Stimulated activated CD8-positive, alpha-beta memory T cell treated with anti-CD3 and anti-CD28 coated beads, Interleukin-4, amount 100 ng/mL, for 48 hours (primary cell): ENCODE results near the gene PCBP4.
"Not testable (repeated sequence)": the region's sequence is repeated elsewhere in the genome, so short reads cannot be mapped to it uniquely, and the experiment has no call there.

ENCODE experiments used
- DNase-seq: peaks from one replicate; pipeline ENCODE4 v3.0.0-alpha.2; 2020

Gene PCBP4

GRCh38 chr3:51993657-51994056 lies 26.4 kb upstream of the PCBP4 start:
- DNase-seq, result not testable (repeated sequence)

GRCh38 chr3:51992017-51992682 lies 24.9 kb upstream of the PCBP4 start:
- DNase-seq, result peak; percentile 44

DNA sequence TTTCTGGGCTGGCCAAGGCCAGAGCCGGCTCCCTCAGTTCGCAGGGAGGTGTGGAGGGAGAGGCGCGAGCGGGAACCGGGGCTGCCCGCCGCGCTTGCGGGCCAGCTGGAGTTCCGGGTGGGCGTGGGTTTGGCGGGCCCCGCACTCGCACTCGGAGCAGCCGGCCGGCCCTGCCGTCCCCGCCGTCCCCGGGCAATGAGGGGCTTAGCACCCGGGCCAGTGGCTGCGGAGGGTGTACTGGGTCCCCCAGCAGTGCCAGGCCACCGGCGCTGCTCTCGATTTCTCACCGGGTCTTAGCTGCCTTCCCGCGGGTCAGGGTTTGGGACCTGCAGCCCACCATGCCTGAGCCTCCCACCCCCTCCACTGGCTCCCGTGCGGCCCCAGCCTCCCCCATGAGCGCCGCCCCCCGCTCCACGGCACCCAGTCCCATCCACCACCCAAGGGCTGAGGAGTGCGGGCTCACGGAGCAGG lies 23.3 kb upstream of the PCBP4 start:
- not testable (repeated sequence) for DNase-seq

DNA sequence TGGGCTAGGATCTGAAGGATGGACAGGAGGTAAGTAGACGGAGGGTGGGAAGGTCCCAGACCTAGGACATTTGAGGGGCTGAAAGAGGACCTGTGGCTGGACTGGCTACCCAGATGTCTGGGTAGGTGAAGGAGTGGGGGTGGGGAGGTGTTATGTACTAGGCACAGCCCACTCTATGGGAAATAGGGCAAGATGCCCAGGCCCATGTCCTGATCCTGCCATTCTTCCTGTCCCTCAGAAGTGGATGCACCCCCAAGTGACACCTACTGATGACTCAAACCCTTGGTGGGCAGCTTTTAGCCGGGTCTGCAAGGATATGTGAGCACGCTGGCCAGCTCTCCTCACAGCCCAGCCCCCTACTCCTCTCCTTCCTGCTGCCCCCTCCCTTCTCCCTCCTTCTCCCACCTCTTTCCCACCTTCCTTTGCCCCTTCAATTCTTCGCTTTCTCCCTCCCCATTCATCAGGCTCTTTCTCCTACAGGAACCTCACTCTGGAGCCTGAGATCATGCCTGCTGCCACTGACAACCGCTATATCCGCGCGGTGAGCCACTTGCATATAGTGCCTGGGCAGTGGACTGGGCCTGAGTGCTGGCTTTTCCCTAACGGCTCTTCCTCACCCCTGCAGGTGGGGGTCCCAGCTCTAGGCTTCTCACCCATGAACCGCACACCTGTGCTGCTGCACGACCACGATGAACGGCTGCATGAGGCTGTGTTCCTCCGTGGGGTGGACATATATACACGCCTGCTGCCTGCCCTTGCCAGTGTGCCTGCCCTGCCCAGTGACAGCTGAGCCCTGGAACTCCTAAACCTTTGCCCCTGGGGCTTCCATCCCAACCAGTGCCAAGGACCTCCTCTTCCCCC lies 21.3 kb upstream of the PCBP4 start:
- DNase-seq, result no peak

DNA sequence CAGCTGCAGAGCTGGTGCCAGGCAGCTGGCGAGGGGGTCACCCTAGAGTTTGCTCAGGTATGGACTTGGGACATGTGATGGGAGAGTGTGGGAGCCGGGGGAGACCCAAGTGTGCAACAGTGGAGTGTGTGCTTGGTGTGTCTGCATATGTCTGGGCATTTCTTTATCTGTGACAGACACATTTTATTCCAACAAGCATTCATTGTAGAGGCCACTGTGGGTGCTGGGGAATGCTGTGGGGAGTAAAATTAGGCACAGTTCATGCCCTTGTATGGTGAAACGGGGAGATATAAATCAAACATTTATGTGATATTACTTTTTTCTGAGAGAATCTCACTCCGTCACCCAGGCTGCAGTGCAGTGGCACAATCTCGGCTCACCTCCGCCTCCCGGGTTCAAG lies 20.3 kb upstream of the PCBP4 start:
- DNase-seq, result no peak

GRCh38 chr3:51986010-51986947 lies 19.0 kb upstream of the PCBP4 start:
- DNase-seq, result no peak

GRCh38 chr3:51985063-51985462 lies 17.8 kb upstream of the PCBP4 start:
- DNase-seq, result no peak

- DNase-seq, result no peak
These were observed 17.0 kb upstream of the PCBP4 start for GRCh38 chr3:51984269-51984647.

DNA sequence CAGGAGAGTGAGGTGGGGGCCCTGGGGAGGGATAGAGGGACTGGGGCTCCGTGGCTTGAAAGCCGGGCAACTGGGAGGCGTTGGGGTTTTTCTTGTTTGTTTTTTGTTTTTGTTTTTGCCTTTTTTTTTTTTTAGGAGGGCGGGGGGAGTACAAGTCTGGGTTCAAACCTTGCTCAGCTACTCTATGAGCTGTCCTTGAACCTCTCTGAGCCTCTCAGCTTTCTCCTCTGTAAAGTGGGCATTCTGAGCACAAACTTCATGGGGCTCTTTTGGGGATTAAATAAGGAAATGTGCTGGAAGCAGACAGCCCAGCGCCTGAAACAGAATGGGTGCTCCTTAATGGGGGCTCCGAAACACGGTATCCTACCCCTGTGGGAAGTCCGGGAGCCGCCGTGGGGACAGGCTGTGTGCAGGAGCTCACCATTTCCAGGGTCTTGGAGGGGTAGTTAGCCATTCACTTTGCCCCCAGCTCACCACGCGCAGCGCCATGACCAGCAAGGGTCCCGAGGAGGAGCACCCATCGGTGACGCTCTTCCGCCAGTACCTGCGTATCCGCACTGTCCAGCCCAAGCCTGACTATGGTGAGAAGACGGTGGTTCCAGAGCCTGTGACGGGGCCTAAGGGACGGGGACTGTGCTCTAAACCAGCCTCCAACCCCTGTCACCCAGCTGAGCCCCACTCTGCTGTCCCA lies 16.5 kb upstream of the PCBP4 start:
- no peak for DNase-seq

DNA sequence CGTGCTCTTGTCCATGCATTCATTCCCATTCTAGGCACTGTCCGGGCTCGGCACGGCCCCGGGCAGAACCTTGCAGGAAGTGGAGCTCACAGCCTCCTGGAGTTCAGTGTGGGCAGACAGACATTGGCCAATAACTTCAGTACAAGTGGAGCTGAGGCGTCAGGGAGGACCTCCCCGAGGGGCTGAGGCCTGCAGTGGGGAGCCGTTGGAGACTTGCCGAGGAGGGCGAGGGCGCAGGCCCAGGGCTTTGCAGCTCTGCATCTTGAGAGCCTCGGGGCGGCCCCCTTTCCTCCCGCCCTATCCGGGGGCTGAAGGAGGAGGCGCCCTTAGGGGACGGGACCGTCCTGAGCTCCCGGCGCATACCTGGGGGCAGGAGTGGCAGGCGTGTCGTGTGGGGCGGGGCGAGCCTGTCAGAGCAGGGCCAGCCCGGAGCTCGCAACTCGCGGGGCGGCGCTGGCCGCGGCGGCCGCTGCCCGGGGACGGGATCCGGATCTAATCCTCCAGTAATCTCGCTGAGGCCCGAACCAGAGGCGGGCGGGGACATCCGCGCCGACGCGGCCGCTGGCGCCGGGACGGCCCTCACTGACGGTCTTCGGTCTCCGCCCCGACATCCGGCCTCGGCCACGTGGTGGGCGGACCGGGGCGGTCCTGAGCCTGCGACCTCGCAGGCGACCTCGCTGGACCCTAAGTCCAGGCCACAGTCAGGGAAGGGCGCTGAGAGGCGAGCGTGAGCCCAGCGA lies 15.8 kb upstream of the PCBP4 start, which contains the start of gene ACY1:
Gene ACY1, plus strand, starts transcription at position 698 of the 740 bp plus-strand sequence. CDS start 530 bp downstream, outside the sequence.
- DNase-seq, result peak; percentile 86

DNA sequence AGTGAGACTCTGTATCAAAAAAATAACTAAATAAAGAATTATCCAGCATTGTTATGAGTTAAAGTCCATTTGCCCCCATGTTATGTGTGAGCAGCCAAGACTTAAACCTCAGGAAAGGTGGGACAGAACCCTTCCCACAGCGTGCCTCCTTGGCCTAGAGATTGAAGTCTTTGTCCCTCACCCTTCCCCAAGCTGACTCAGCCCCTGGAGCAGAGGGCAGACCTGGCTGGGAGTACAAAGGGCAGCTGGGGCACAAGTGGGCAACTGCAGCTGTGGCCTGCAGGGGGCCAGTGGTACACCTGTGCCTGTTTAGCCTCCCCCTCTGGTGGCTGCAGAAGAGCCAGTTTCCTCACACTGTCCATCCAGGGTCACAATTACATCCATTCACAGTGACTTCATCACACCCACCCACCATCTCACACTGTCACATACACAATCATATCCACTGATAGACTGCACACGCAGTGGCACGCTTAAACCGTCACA lies 15.1 kb upstream of the PCBP4 start:
- peak; percentile 62 for DNase-seq

DNA sequence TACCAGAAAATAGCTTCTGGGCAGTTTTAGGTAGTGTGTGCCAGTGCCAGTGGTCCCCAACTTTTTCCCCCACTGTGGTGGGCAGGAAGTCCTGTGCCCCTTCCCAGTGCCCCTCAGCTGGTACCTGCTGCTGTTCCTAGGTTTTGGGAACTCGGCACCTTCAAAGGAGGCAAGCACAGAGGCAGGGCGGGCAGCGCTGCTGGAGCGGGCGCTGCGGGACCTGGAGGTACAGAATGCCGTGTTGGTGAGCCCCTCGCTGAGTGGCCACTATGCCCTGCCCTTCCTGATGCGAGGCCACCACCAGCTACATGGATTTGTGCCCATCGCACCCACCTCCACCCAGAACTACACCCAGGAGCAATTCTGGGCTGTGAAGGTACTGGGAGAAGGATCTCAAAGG lies 13.0 kb upstream of the PCBP4 start:
- no peak for DNase-seq

DNA sequence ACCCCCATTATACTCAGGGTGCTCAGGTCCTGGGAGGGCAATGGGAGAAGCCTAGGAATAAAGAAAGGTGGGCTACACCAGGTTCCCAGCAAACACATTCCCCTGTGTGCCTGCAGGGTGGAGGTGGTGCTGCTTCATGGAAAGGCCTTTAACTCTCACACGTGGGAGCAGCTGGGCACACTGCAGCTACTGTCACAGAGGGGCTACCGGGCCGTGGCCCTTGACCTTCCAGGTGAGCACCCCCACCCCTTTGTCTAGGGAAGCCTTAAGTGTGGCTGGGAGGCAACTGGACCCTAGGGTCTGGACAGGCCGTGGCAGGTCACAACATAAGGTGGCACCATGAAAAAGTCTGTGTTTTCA lies 10.9 kb upstream of the PCBP4 start:
- no peak for DNase-seq

DNA sequence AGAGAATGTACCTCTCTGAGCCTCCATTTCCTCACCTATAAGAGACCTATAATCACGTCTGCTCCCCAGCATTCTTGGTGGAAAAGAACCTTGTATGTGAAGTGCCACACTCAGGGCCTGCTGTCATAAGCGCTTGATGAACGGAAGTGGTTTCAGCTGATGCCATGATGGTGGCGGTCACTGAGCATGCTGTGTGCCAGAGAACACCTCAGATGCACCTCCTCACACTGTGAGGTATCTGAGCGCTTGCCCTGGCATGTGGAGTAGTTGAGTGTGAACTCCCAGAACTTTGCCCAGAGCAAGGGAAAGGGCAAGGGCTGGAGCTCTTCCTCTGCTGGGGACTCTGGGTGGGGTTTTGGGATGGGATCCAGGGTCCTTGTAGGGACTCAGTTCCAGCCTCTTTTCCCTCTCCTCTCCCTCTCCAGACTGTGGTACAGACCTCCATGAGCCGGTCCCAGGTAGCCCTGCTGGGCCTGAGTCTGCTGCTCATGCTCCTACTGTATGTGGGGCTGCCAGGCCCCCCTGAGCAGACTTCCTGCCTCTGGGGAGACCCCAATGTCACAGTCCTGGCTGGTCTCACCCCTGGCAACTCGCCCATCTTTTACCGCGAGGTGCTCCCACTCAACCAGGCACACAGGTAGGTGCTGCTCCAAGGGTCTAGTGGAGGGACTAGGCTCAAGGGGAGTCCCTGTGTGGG lies 10.3 kb upstream of the PCBP4 start:
- DNase-seq, result no peak

DNA sequence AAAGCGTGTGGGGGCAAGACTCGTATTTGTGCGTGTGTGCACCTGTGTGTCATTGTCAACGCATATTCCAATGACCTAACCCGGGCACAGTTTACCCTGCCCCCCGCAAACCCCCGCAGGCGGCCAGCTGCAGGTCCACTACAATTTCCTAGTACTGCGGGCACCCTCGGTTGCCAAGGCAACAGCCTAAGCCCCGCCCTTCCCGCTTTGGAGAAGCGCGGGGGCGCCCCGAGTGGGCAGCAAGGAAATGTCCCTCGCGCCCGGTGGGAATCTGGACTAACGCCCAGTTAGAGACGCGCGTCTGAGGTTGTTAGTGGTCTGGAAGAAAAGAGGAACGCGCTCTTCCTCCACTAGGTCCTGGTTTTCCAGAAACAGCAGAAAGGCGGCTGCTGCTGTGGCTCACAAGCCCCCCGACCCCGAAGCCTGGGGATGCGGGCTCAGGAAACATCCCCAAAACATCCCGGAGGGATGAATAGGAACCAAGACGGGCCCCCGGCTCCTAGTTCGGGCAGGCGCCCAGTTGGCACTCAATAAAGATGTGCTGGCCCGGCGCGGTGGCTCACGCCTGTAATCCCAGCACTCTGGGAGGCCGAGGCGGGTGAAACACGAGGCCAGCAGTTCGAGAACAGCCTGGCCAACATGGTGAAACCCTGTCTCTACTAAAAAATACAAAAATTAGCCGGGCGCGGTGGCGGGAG lies 8.7 kb upstream of the PCBP4 start:
- DNase-seq, result peak; percentile 68

GRCh38 chr3:51974963-51975851 lies 8.0 kb upstream of the PCBP4 start, which contains the start of gene ABHD14A:
Gene ABHD14A (plus strand): TSS chr3:51975064. CDS start chr3:51975136, 72 bp downstream.
- DNase-seq, result peak; percentile 76

DNA sequence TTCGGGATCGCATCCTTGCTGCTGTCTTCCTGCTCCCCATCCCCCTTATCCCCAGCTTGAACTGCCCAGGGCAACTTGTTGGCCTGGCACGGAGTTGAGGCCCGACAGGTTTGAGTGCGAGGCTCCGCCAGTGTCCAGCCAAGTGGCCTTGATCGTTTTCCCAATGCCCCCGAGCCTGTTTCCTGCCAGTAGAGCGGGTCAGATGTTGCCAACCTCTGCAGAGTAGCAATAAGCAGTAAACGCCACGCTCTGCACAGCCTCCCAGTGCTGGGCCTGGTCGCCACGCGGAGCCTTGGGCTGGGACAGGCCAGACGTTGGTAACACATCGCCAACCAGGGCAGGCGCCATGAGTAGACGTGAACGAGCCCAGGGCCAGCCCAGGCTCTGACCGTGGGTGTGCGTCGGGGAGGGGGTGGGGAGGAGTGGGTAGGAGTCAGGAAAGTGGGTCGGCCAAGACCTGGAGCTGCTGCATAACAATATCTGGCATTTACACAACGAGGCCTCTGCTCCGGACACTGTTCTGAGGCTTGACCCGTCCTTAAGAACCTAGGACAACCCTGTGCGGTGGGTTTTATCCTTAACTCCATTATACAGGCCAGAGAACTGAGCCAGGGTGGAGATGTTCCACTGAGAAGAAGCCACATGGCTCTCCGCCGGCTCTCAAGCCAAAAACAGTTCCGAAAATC lies 7.2 kb upstream of the PCBP4 start:
- DNase-seq, result peak; percentile 50

DNA sequence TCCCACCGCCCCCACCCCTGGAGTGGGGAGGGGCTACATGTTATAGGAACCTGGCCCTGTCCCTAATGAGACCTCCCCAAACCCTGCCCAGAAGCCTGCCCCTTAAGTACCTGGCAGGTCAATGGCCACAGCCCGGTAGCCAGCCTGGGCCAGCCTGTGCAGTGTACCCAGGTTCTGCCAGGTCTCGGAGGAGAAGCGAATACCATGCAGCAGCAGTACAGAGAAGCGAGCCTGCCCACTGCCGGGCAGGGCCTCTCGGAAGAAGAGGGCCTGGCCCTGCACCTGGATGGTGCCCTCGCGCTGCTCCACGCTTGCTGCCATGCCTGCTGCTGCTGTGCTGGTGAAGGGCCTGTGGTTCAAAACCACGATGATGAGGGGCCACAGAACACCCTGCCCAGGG lies 4.1 kb upstream of the PCBP4 start:
- no peak for DNase-seq
